ENCODE results near the gene UBXN1. TPM values are rescaled to one million over a fixed set of nuclear protein-coding genes. Genes with fewer than 3 reads are reported as not detected.
"Not testable (repeated sequence)": the region's sequence is repeated elsewhere in the genome, so short reads cannot be mapped to it uniquely, and the experiment has no call there.

Gene UBXN1
- total RNA-seq, 3 donors from 2014 or later, result 204 to 248 (median 239) TPM

DNA sequence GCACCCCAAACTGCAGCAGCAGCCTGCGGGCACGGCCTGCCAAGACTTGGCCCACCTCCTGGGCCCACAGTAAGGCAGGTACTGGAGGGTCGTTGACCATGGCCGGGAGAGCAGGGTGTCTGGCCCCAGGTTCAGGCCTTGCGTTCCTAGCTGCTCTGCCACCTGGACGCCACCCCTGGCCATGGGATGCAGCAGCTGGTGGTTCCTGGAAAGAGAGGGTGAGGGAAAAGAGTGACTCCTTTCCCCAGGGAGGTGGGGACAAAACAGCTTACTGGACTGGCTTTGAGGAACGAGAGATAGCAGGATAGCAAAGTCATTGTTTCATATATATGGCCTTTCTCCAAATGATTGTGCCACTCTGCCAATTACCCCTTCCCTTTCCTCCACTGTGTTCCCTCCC is 26.5 kb upstream of the UBXN1 start:
- Histone ChIP-seq H3K4me1 (peaks cover 3 to 16% of the 10 kb centered on the region in 2 donors), H3K27me3 (no peaks in the 10 kb centered on the region), H3K4me3 (peak overlapping the region; percentile 64 to 87 (median 75)), H3K9me3 (no peaks in the 10 kb centered on the region), H3K36me3 (no peaks in the 10 kb centered on the region), H3K27ac (peak overlapping the region; percentile 83 to 92)
- intact Hi-C loops (cut with DNase I; ENCODE audit: low total_unique reads), result no loop called here
- TF ChIP-seq POLR2AphosphoS5 (IDR thresholded peaks at IDR 0.05) (no peak), POLR2A (IDR thresholded peaks at IDR 0.05) (no peak)
- TF ChIP-seq, protein P1, sequence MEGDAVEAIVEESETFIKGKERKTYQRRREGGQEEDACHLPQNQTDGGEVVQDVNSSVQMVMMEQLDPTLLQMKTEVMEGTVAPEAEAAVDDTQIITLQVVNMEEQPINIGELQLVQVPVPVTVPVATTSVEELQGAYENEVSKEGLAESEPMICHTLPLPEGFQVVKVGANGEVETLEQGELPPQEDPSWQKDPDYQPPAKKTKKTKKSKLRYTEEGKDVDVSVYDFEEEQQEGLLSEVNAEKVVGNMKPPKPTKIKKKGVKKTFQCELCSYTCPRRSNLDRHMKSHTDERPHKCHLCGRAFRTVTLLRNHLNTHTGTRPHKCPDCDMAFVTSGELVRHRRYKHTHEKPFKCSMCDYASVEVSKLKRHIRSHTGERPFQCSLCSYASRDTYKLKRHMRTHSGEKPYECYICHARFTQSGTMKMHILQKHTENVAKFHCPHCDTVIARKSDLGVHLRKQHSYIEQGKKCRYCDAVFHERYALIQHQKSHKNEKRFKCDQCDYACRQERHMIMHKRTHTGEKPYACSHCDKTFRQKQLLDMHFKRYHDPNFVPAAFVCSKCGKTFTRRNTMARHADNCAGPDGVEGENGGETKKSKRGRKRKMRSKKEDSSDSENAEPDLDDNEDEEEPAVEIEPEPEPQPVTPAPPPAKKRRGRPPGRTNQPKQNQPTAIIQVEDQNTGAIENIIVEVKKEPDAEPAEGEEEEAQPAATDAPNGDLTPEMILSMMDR (IDR thresholded peaks at IDR 0.05), result no peak
- DNase-seq (ENCODE audit: low spot score in 2 of 2), result no peak

DNA sequence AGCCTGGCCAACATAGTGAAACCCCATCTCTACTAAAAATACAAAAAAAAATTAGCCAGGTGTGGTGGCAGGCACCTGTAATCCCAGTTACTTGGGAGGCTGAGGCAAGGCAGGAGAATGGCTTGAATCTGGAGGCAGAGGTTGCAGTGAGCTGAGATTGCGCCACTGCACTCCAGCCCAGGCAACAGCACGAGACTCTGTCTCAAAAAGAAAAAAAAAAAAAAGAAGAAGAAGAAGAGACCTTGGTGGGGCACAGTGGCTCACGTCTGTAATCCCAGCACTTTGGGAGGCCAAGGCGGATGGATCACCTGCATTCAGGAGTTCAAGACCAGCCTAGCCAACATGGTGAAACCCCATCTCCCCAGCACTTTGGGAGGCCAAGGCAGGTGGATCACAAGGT is 25.0 kb upstream of the UBXN1 start:
- intact Hi-C loops (cut with DNase I; ENCODE audit: low total_unique reads); DNase-seq (ENCODE audit: low spot score in 2 of 2); H3K27me3 ChIP-seq; H3K27ac ChIP-seq; H3K4me3 ChIP-seq; H3K36me3 ChIP-seq; H3K9me3 ChIP-seq: not testable (repeated sequence)
- peaks cover 3 to 16% of the 10 kb centered on the region in 2 donors for H3K4me1 ChIP-seq

DNA sequence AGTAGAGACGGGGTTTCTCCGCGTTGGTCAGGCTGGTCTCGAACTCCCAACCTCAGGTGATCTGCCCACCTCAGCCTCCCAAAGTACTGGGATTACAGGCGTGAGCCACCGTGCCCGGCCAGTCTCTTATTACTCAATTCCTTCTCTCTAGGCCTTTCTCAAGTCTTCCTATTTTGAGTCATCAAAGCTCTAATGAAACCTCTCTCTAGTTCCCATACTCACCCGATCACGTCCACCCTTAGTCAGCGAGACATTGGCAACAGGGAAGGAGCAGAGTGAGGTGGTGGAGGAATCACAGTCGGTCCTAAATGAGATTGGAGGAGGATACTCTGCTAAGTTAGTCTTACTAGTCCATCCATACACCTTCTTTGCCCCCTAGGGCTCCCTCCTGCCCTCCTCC is 23.4 kb upstream of the UBXN1 start:
- no peak for TF ChIP-seq POLR2A (IDR thresholded peaks at IDR 0.05)
- H3K4me1 ChIP-seq, result peaks cover 3 to 9% of the 10 kb centered on the region in 2 donors
- H3K27ac ChIP-seq, result no peak overlapping the region
- intact Hi-C loops (cut with DNase I; ENCODE audit: low total_unique reads), result no loop called here
- DNase-seq (ENCODE audit: low spot score in 2 of 2), result no peak
- H3K27me3 ChIP-seq, result no peaks in the 10 kb centered on the region
- no peaks in the 10 kb centered on the region for H3K36me3 ChIP-seq
- no peaks in the 10 kb centered on the region for H3K9me3 ChIP-seq
- H3K4me3 ChIP-seq, result no peak overlapping the region

DNA sequence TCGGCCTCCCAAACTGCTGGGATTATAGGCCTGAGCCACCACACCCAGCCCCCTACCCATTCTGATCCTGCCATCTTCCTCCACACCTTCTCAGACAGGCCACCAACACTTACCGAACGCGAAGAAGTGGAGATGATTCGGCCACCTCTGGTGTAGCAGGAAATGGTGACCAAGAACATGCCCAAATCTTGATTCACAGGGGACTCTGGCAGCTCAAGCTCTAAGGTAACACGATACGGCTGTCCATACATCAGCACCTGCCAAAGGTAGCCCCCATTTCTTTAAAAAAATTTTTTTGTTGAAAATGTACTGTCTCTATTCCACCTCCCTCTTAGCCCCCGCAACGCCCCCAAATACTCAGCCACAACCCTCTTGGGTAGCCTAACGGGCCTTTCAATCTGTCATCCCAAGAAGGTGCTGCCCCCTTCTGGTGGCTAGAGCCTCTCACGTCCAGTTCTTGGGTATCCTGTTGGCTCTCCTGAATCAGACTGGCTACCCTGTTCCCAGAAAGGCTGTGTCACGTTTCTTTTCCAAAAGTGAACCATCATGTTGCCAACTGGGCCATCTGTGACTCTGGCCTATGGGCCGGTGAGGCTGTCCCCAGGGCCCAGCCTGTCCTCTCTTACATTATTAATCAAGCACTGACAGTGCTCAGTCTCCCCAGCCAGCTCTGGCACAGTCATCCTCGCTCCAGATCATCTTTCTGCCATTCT is 15.7 kb upstream of the UBXN1 start:
- H3K27ac ChIP-seq, result peak overlapping the region in 1 of 2 donors; percentile 38
- peak; percentile 66 to 68 for DNase-seq (ENCODE audit: low spot score in 2 of 2)
- intact Hi-C loops (cut with DNase I; ENCODE audit: low total_unique reads), result loop anchor here (1.0 kb wide), 1 partner anchor 22 kb away; the partner anchor contains the start of gene LBHD1

DNA sequence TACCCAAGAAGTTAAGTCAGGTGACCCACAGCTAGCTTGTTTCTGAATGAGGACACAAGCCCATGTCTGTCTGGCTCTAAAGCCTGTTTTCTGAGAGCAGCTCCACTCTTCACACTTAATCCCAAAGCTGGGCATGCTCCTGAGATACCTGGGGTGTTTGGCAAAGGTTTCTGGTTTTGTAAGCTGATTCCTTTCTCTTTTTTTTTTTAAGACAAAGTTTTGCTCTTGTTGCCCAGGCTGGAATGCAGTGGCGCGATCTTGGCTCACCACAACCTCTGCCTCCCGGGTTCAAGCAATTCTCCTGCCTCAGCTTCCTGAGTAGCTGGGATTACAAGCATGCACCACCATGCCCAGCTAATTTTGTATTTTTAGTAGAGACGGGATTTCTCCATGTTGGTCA is 14.8 kb upstream of the UBXN1 start:
- intact Hi-C loops (cut with DNase I; ENCODE audit: low total_unique reads), result loop anchor here (1.0 kb wide), 1 partner anchor 21 kb away; the partner anchor contains the start of gene LBHD1
- not testable (repeated sequence) for DNase-seq (ENCODE audit: low spot score in 2 of 2); H3K4me1 ChIP-seq; H3K27me3 ChIP-seq; H3K36me3 ChIP-seq; H3K9me3 ChIP-seq; H3K4me3 ChIP-seq; H3K27ac ChIP-seq

More for the DNA sequence above, 15.7 kb upstream of the UBXN1 start:
- Histone ChIP-seq H3K36me3 (no peaks in the 10 kb centered on the region), H3K9me3 (no peaks in the 10 kb centered on the region), H3K4me1 (no peaks in the 10 kb centered on the region), H3K4me3 (no peak overlapping the region), H3K27me3 (no peaks in the 10 kb centered on the region)
- TF ChIP-seq POLR2A (IDR thresholded peaks at IDR 0.05) (no peak), POLR2AphosphoS5 (IDR thresholded peaks at IDR 0.05) (peak in 1 of 3 donors; percentile 23)
- TF ChIP-seq, protein P1 (IDR thresholded peaks at IDR 0.05), result peak; percentile 45 to 72 (median 62)

DNA sequence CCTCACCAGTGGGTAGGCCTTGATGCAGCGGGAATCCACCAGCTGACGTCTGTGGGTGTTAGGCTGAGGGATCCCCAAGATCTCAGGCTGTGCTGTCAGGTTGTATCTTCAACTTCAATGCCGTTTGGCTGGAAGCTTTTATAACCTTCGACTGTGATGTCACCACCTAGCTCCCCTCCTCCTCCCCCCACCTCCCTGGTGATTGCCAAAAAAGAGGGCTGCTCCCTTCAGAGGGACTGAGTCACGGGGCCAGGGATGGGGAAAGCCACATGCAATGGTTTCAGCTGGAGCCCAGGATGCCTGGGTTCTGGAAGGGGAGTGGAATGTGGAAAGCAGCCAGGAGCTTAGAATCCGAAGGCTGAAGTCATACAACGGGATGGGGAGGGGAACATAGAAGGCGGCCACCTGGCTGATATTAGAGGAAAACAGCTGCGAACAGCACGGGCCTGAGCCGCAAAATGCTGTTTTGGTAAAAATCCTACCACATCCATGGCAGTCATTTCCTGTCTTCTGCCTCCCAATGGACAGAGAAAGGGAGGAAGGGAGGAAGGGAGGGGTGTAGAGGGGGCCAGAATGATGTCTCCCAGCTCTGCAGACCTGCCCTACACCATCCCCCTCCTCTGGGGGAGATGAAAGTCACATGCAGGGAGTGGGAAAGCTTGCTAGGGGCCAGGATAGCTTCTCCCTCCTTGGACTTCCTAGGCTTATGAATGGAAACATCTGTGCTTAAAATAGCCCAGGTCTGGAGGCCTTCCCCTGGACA is 10.7 kb upstream of the UBXN1 start, which contains the start of gene LRRN4CL:
Gene LRRN4CL (minus strand): TSS at position 110 of the 763 bp plus-strand sequence. CDS start 1,022 bp downstream, outside the sequence.
- intact Hi-C loops (cut with DNase I; ENCODE audit: low total_unique reads), result no loop called here
- peak in 1 of 2 donors; percentile 53 for DNase-seq (ENCODE audit: low spot score in 2 of 2)
- peak within 1 kb of the TSS; percentile 43 to 91 for H3K27ac ChIP-seq

More for the DNA sequence above, 10.7 kb upstream of the UBXN1 start, which contains the start of gene LRRN4CL:
- Histone ChIP-seq H3K4me3 (peak within 1 kb of the TSS; percentile 35 to 56 (median 38)), H3K4me1 (no peaks in the 10 kb centered on the region), H3K36me3 (no peaks in the 10 kb centered on the region), H3K27me3 (no peaks in the 10 kb centered on the region), H3K9me3 (no peaks in the 10 kb centered on the region)
- TF ChIP-seq POLR2AphosphoS5 (IDR thresholded peaks at IDR 0.05), result peak; percentile 30 to 99 (median 52)
- TF ChIP-seq, protein P1 (IDR thresholded peaks at IDR 0.05), result no peak

Measured in breast epithelium (tissue), 4 donors.